ENCODE measurements around the gene CORO2A. TPM values are rescaled to one million over a fixed set of nuclear protein-coding genes. Genes with fewer than 3 reads are reported as not detected.

The CORO2A gene
- total RNA-seq, 3 donors from 2014 or later, result 1.4 to 7.2 (median 7.2) TPM

DNA sequence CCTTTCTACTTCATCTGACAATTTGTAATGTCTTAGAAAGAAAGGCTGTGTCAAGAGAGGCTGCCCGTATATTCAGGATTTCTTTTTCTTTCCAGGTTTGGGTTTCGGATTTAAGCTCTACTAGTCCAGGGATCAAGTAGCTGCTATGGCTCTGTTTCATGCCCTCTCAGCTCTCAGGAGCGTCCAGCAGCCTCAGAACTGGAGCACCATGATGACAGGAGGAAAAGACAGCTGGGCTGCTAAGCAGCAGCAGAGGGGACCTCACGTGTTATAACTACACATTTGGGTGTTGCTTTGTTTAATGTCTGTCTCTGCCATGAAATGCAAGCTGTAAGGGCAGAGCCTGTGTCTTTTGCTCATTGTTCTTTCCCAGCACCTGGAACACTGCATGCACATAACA, 34.5 kb upstream of the CORO2A start:
- Histone ChIP-seq H3K4me3 (no peak overlapping the region), H3K9me3 (no peaks in the 10 kb centered on the region), H3K27ac (no peak overlapping the region), H3K4me1 (no peaks in the 10 kb centered on the region), H3K36me3 (no peaks in the 10 kb centered on the region), H3K27me3 (no peaks in the 10 kb centered on the region)
- TF ChIP-seq, protein P1, sequence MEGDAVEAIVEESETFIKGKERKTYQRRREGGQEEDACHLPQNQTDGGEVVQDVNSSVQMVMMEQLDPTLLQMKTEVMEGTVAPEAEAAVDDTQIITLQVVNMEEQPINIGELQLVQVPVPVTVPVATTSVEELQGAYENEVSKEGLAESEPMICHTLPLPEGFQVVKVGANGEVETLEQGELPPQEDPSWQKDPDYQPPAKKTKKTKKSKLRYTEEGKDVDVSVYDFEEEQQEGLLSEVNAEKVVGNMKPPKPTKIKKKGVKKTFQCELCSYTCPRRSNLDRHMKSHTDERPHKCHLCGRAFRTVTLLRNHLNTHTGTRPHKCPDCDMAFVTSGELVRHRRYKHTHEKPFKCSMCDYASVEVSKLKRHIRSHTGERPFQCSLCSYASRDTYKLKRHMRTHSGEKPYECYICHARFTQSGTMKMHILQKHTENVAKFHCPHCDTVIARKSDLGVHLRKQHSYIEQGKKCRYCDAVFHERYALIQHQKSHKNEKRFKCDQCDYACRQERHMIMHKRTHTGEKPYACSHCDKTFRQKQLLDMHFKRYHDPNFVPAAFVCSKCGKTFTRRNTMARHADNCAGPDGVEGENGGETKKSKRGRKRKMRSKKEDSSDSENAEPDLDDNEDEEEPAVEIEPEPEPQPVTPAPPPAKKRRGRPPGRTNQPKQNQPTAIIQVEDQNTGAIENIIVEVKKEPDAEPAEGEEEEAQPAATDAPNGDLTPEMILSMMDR (IDR thresholded peaks at IDR 0.05), result no peak
- TF ChIP-seq POLR2A (IDR thresholded peaks at IDR 0.05) (no peak), POLR2AphosphoS5 (IDR thresholded peaks at IDR 0.05) (no peak)
- no peak for DNase-seq (ENCODE audit: low spot score in 2 of 2)
- intact Hi-C loops (cut with DNase I; ENCODE audit: low total_unique reads), result no loop called here

DNA sequence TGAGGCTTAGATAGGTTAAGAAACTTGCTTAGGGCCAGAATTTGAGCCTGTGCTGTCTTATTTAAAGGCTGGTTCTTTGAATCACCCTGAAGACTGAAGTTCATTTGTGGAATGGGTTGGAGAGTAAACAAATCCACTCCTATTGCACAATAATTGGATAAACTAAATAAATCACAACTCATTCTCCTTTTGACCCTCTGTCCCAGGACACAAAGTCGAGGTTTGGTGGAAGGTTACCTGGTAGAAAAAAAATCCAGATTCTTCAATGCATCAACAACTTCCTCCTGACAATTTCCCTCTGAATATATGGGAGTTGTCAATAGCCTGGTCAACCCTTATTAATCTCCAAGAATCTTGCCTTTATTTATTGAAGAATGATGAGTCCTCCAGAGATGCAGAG, 34.1 kb upstream of the CORO2A start:
- no peak for TF ChIP-seq POLR2A (IDR thresholded peaks at IDR 0.05)
- no peak for TF ChIP-seq POLR2AphosphoS5 (IDR thresholded peaks at IDR 0.05)
- no peak for DNase-seq (ENCODE audit: low spot score in 2 of 2)
- no peaks in the 10 kb centered on the region for H3K36me3 ChIP-seq
- H3K9me3 ChIP-seq, result no peaks in the 10 kb centered on the region
- intact Hi-C loops (cut with DNase I; ENCODE audit: low total_unique reads), result no loop called here
- no peak overlapping the region for H3K4me3 ChIP-seq
- H3K4me1 ChIP-seq, result no peaks in the 10 kb centered on the region
- peak overlapping the region; percentile 21 to 63 for H3K27ac ChIP-seq
- H3K27me3 ChIP-seq, result no peaks in the 10 kb centered on the region

DNA sequence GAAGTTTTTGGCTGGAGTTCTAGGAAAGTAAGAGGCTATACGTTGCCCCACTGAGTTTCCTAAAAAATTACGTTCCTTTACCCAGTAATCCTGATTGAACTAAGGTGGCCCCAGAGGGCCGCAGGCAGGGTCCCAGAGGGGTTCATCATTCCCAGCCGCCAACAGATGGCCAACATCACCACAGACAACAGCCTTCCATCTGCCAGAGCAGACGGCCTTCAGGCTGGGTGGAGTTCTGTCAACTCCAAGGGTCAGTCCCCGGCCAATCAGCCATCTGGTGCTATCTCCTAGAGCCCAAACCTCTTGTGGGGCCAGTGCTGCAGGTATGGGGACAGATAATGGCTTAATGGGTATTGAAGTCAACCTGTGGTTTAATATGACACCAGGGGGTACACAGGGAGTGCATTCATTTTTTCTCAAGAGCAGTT, 32.6 kb upstream of the CORO2A start:
- H3K4me3 ChIP-seq, result no peak overlapping the region
- H3K27me3 ChIP-seq, result no peaks in the 10 kb centered on the region
- no peak for TF ChIP-seq POLR2A (IDR thresholded peaks at IDR 0.05)
- TF ChIP-seq, protein P1 (IDR thresholded peaks at IDR 0.05), result no peak
- no peak for TF ChIP-seq POLR2AphosphoS5 (IDR thresholded peaks at IDR 0.05)
- no peaks in the 10 kb centered on the region for H3K4me1 ChIP-seq
- no peaks in the 10 kb centered on the region for H3K9me3 ChIP-seq
- intact Hi-C loops (cut with DNase I; ENCODE audit: low total_unique reads), result no loop called here
- no peak for DNase-seq (ENCODE audit: low spot score in 2 of 2)
- H3K27ac ChIP-seq, result no peak overlapping the region
- peaks cover 6% of the 10 kb centered on the region for H3K36me3 ChIP-seq

DNA sequence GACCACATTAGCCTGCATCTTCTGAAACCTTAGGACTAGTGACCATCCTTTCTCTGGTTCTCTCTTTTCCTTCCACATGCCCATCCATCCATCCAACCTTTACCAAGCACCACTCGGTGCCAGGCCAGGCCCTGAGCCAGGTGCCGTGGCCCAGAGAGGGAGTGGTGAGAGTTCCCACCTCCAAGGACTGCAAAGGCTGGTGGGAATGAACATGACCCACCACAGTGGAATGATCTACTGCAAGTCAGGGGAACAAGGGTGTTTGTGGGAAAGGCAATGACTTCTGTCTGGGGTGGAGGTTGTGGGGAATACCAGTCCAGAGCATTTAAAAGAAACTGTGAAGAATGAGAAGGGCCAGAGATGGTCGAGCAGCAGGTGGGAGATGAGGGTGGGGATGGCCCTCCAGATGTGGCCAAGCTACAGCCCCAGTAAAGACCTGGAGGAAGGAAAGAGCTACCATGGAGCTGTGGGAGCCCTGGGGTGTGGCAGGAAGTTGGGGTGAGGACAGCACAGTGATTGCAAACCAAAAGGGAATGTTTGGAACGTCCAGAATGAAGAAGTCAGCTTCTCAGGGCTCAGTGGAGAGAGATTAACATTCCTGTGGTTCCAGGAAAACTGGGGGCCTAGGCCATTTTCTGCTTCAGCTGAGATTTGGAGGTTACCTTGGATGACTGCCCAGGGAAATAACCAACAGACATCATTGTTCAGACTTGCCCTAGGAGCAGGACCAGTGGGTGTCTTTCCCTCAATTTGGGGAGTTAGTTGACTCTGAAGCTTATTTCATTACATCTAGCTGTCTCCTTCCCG, 30.7 kb upstream of the CORO2A start:
- peak overlapping the region; percentile 76 to 85 for H3K27ac ChIP-seq
- peak in 1 of 2 donors; percentile 83 for DNase-seq (ENCODE audit: low spot score in 2 of 2)
- H3K27me3 ChIP-seq, result no peaks in the 10 kb centered on the region
- intact Hi-C loops (cut with DNase I; ENCODE audit: low total_unique reads), result no loop called here
- peaks cover 6% of the 10 kb centered on the region for H3K36me3 ChIP-seq
- H3K4me1 ChIP-seq, result no peaks in the 10 kb centered on the region
- no peak overlapping the region for H3K4me3 ChIP-seq
- H3K9me3 ChIP-seq, result no peaks in the 10 kb centered on the region
- TF ChIP-seq POLR2A (IDR thresholded peaks at IDR 0.05), result no peak
- TF ChIP-seq POLR2AphosphoS5 (IDR thresholded peaks at IDR 0.05), result peak in 1 of 3 donors; percentile 27
- TF ChIP-seq, protein P1 (IDR thresholded peaks at IDR 0.05), result no peak

DNA sequence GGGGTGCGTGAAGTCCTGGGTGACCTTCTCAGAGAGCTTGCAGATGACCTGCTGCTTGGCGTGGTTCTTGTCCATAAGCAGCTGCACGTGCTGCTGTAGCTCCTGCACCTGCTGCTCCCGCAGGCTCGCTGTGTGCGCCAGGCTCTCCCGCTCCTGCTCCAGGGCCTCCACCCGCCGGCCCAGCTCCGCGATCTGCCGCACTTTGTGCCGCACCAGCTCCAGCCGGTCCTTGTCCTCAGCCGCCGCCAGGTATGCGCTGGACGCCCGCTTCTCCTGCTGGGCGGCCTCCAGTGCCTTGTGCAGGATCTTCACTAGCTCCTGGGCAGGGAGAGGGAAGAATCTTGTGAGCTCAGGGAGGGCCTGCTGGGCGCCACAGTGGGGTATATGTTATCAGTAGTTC, 28.5 kb upstream of the CORO2A start:
- intact Hi-C loops (cut with DNase I; ENCODE audit: low total_unique reads), result no loop called here
- Histone ChIP-seq H3K27ac (no peak overlapping the region), H3K27me3 (no peaks in the 10 kb centered on the region), H3K36me3 (peaks cover 6% of the 10 kb centered on the region), H3K4me3 (no peak overlapping the region), H3K4me1 (no peaks in the 10 kb centered on the region), H3K9me3 (no peaks in the 10 kb centered on the region)
- no peak for DNase-seq (ENCODE audit: low spot score in 2 of 2)
- TF ChIP-seq, protein P1 (IDR thresholded peaks at IDR 0.05), result no peak
- TF ChIP-seq POLR2A (IDR thresholded peaks at IDR 0.05), result no peak
- no peak for TF ChIP-seq POLR2AphosphoS5 (IDR thresholded peaks at IDR 0.05)
